Measurements from ENCODE around the gene PLD1. TPM values are rescaled to one million over a fixed set of nuclear protein-coding genes. Genes with fewer than 3 reads are reported as not detected.
A peak's percentile ranks its signal among the peaks of the same experiment; 100 is the strongest.

PLD1 gene
- total RNA-seq, 4 donors from 2014 or later = 52.1 to 88.3 (median 77.4) TPM

- H3K27me3 ChIP-seq = no peaks in the 10 kb centered on the region
- no peak overlapping the region for H3K4me3 ChIP-seq
- H3K36me3 ChIP-seq = no peaks in the 10 kb centered on the region
- no peaks in the 10 kb centered on the region for H3K4me1 ChIP-seq
- in situ Hi-C loops (cut with MboI; ENCODE audit: low pct_ligation_motif_present in 1 of 4, low pct_unique_long_range_greater_than_20kb in 1 of 4, low sequenced_read_pairs in 3 of 4) = loop anchor here (10.0 to 25.0 kb wide), 4 partner anchors 384 to 606 kb away; no protein-coding TSS in a partner anchor
- intact Hi-C loops (cut with DNase I; ENCODE audit: low total_unique reads) = loop anchor here (5.0 kb wide), 3 partner anchors 381 to 606 kb away; no protein-coding TSS in a partner anchor
- TF ChIP-seq EP300 (IDR thresholded peaks at IDR 0.05; ENCODE audit: low read depth) (no peak), POLR2AphosphoS5 (IDR thresholded peaks at IDR 0.05) (no peak), POLR2A (IDR thresholded peaks at IDR 0.05) (no peak), CTCF (IDR thresholded peaks at IDR 0.05) (no peak)
- H3K9me3 ChIP-seq = no peaks in the 10 kb centered on the region
- no peak overlapping the region for H3K27ac ChIP-seq
- DNase-seq = no peak
Observed at GRCh38 chr3:171568766-171569165, 241.5 kb downstream of the PLD1 start.

- H3K4me3 ChIP-seq = no peak overlapping the region
- TF ChIP-seq CTCF (IDR thresholded peaks at IDR 0.05) (peak; percentile 76 to 84 (median 81)), EP300 (IDR thresholded peaks at IDR 0.05; ENCODE audit: low read depth) (no peak), POLR2AphosphoS5 (IDR thresholded peaks at IDR 0.05) (no peak)
- WGBS, 2 donors (ENCODE audit: low coverage in 1 of 2) = 1 to 7% methylated on average over 3 to 4 of the region's 4 CpGs
- H3K36me3 ChIP-seq = no peaks in the 10 kb centered on the region
- in situ Hi-C loops (cut with MboI; ENCODE audit: low pct_ligation_motif_present in 1 of 4, low pct_unique_long_range_greater_than_20kb in 1 of 4, low sequenced_read_pairs in 3 of 4) = loop anchor here (10.0 to 25.0 kb wide), 4 partner anchors 382 to 605 kb away; no protein-coding TSS in a partner anchor
- no peak for DNase-seq
- no peaks in the 10 kb centered on the region for H3K9me3 ChIP-seq
- H3K4me1 ChIP-seq = no peaks in the 10 kb centered on the region
- intact Hi-C loops (cut with DNase I; ENCODE audit: low total_unique reads) = loop anchor here (5.0 kb wide), 3 partner anchors 380 to 605 kb away; no protein-coding TSS in a partner anchor
- H3K27me3 ChIP-seq = no peaks in the 10 kb centered on the region
- no peak overlapping the region for H3K27ac ChIP-seq
Observed at GRCh38 chr3:171566803-171567422, 243.4 kb downstream of the PLD1 start.

- intact Hi-C loops (cut with DNase I; ENCODE audit: low total_unique reads) (loop anchor here (5.0 kb wide), 3 partner anchors 378 to 603 kb away; no protein-coding TSS in a partner anchor), in situ Hi-C loops (cut with MboI; ENCODE audit: low pct_ligation_motif_present in 1 of 4, low pct_unique_long_range_greater_than_20kb in 1 of 4, low sequenced_read_pairs in 3 of 4) (loop anchor here (10.0 to 25.0 kb wide), 4 partner anchors 381 to 603 kb away; no protein-coding TSS in a partner anchor)
Observed at GRCh38 chr3:171565481-171566058, 244.7 kb downstream of the PLD1 start.

More at GRCh38 chr3:171565481-171566058, 244.7 kb downstream of the PLD1 start:
- no peaks in the 10 kb centered on the region for H3K4me1 ChIP-seq
- TF ChIP-seq POLR2AphosphoS5 (IDR thresholded peaks at IDR 0.05) (no peak), CTCF (IDR thresholded peaks at IDR 0.05) (no peak), EP300 (IDR thresholded peaks at IDR 0.05; ENCODE audit: low read depth) (no peak), POLR2A (IDR thresholded peaks at IDR 0.05) (no peak)
- no peak for DNase-seq
- no peaks in the 10 kb centered on the region for H3K36me3 ChIP-seq
- H3K9me3 ChIP-seq = no peaks in the 10 kb centered on the region
- WGBS, 2 donors (ENCODE audit: low coverage in 1 of 2) = 63 to 66% methylated on average over 2 of the region's 2 CpGs
- no peak overlapping the region for H3K27ac ChIP-seq
- no peak overlapping the region for H3K4me3 ChIP-seq
- no peaks in the 10 kb centered on the region for H3K27me3 ChIP-seq

Data from transverse colon (tissue), 4 donors.